H1 (cell line): ENCODE results near the gene RAB3C. TPM values are rescaled to one million over a fixed set of nuclear protein-coding genes. Genes with fewer than 3 reads are reported as not detected.

Experiments
- CTCF ChIA-PET: fragments of 300-600 bp; sonication (Branson Sonifier 250); formaldehyde crosslinking; loops from one replicate; lab custom pipeline; 2021; ENCODE audit not compliant: partially characterized antibody; lab: Charles Lee
- POLR2A ChIA-PET: fragments of 300-600 bp; sonication (Branson Sonifier 250); formaldehyde crosslinking; loops from one replicate; lab custom pipeline; 2021; ENCODE audit warnings: inconsistent platforms; ENCODE audit not compliant: partially characterized antibody; lab: Charles Lee
- DNase-seq, 2 experiments: peaks; one replicate each; pipeline versions ENCODE4 v3.0.0 to v3.0.0-alpha.2; 2010 to 2022; ENCODE audit warnings: low spot score in 2 of 2, low read depth in 1 of 2, mixed read lengths in 1 of 2
- FAIRE-seq: peaks from 2 replicates; lab custom pipeline; 2011; peaks lifted over from hg19 to GRCh38; lab: Jason Lieb, UNC
- H2AFZ ChIP-seq: 2 replicates; pipeline ENCODE4 v1.8.1; 2012; ENCODE audit warnings: low read length, inconsistent platforms
- H2AK5ac ChIP-seq: 2 replicates; pipeline ENCODE4 v1.6.1; 2013; ENCODE audit warnings: low read depth, low read length
- H2BK120ac ChIP-seq: replicated peaks from 2 replicates; pipeline ENCODE3; 2013; ENCODE audit warnings: low read depth, low read length, inconsistent platforms
- H2BK12ac ChIP-seq: 2 replicates; pipeline ENCODE4 v1.6.1; 2013; ENCODE audit warnings: low read depth, low read length
- H2BK15ac ChIP-seq: 2 replicates; pipeline ENCODE4 v1.6.1; 2013; ENCODE audit warnings: low read length
- H2BK20ac ChIP-seq: 2 replicates; pipeline ENCODE4 v1.6.1; 2013; ENCODE audit warnings: low read length
- H2BK5ac ChIP-seq: 2 replicates; pipeline ENCODE4 v1.6.1; 2013; ENCODE audit warnings: low read depth, low read length
- H3K14ac ChIP-seq: 2 replicates; pipeline ENCODE4 v1.6.1; 2013; ENCODE audit warnings: inconsistent platforms; ENCODE audit not compliant: insufficient read length
- H3K18ac ChIP-seq: 2 replicates; pipeline ENCODE4 v1.6.1; 2013; ENCODE audit warnings: low read length; ENCODE audit errors: extremely low read depth
- H3K23ac ChIP-seq: 2 replicates; pipeline ENCODE4 v1.6.1; 2013; ENCODE audit warnings: inconsistent platforms; ENCODE audit not compliant: insufficient read length
- H3K23me2 ChIP-seq: 2 replicates; pipeline ENCODE4 v1.6.1; 2013; ENCODE audit warnings: low read depth, low read length
- H3K27ac ChIP-seq: 2 replicates; pipeline ENCODE4 v1.6.1; 2011; ENCODE audit warnings: low read depth, low read length, inconsistent platforms
- H3K27me3 ChIP-seq, 4 experiments: replicated peaks in 1 of 4; 1 replicate in 1 of 4; 2 replicates in 3 of 4; pipeline versions ENCODE4 v1.6.1 to v1.8.1; 2011 to 2013; ENCODE audit warnings: low read length in 3 of 4, mild to moderate bottlenecking in 3 of 4, inconsistent platforms in 2 of 4, mixed read lengths in 2 of 4, moderate library complexity in 1 of 4; ENCODE audit not compliant: control insufficient read depth in 3 of 4, insufficient read depth in 3 of 4; ENCODE audit errors: extremely low read depth in 1 of 4
- H3K36me3 ChIP-seq, 4 experiments: 2 replicates each; pipeline versions ENCODE4 v1.6.1 to v1.8.1; 2011 to 2013; ENCODE audit warnings: mild to moderate bottlenecking in 4 of 4, low read length in 3 of 4, moderate library complexity in 2 of 4, control low read depth in 1 of 4, inconsistent platforms in 1 of 4; ENCODE audit not compliant: insufficient read depth in 4 of 4, control insufficient read depth in 2 of 4
- H3K4ac ChIP-seq: replicated peaks from 2 replicates; pipeline ENCODE3; 2013; ENCODE audit warnings: low read length, low read depth, mixed read lengths, inconsistent platforms; ENCODE audit not compliant: insufficient read length
- H3K4me1 ChIP-seq, 4 experiments: replicated peaks in 1 of 4; 1 replicate in 1 of 4; 2 replicates in 3 of 4; pipeline versions ENCODE4 v1.6.1 to v1.8.1; 2011 to 2013; ENCODE audit warnings: low read length in 3 of 4, inconsistent platforms in 2 of 4, mixed read lengths in 1 of 4; ENCODE audit not compliant: insufficient read depth in 4 of 4, control insufficient read depth in 3 of 4
- H3K4me2 ChIP-seq, 2 experiments: 2 replicates each; pipeline versions ENCODE4 v1.6.1 to v1.8.1; 2011 to 2013; ENCODE audit warnings: low read depth in 2 of 2, low read length in 2 of 2, control low read depth in 1 of 2, inconsistent platforms in 1 of 2, mild to moderate bottlenecking in 1 of 2; ENCODE audit not compliant: insufficient read depth in 1 of 2
- H3K4me3 ChIP-seq, 4 experiments: fragments of 200-600, 300-600 bp in 1 of 4; sonication (generic), shearing (Covaris generic), sonication (Bioruptor Twin) in 1 of 4; 2 replicates each; pipeline versions ENCODE4 v1.5.1 to v1.8.1; 2011 to 2016; ENCODE audit warnings: low read length in 4 of 4, low read depth in 3 of 4, control low read depth in 2 of 4, inconsistent platforms in 2 of 4, mild to moderate bottlenecking in 2 of 4, mixed read lengths in 1 of 4, moderate library complexity in 1 of 4; ENCODE audit not compliant: insufficient read depth in 2 of 4; ENCODE audit errors: extremely low read depth in 1 of 4
- H3K56ac ChIP-seq: replicated peaks from 2 replicates; pipeline ENCODE3; 2013; ENCODE audit warnings: low read depth, mild to moderate bottlenecking, mixed read lengths, low read length, inconsistent platforms; ENCODE audit not compliant: insufficient read length
- H3K79me1 ChIP-seq: 2 replicates; pipeline ENCODE4 v1.6.1; 2013; ENCODE audit warnings: low read depth, low read length, control low read depth
- H3K79me2 ChIP-seq, 2 experiments: 2 replicates each; pipeline versions ENCODE4 v1.6.1 to v1.8.1; 2012 to 2013; ENCODE audit warnings: low read length in 2 of 2, mild to moderate bottlenecking in 2 of 2, inconsistent platforms in 1 of 2; ENCODE audit not compliant: insufficient read depth in 2 of 2, control insufficient read depth in 1 of 2
- H3K9ac ChIP-seq, 4 experiments: replicated peaks in 1 of 4; 1 replicate in 1 of 4; 2 replicates in 3 of 4; pipeline versions ENCODE4 v1.6.1 to v1.8.1; 2011 to 2013; ENCODE audit warnings: low read depth in 3 of 4, low read length in 3 of 4, control low read depth in 2 of 4, mild to moderate bottlenecking in 2 of 4, moderate library complexity in 2 of 4, inconsistent platforms in 1 of 4; ENCODE audit errors: extremely low read depth in 1 of 4
- H3K9me3 ChIP-seq, 2 experiments: 2 replicates each; pipeline versions ENCODE4 v1.6.1 to v1.8.1; 2012 to 2013; ENCODE audit warnings: mild to moderate bottlenecking in 2 of 2, moderate library complexity in 2 of 2, control low read depth in 1 of 2, inconsistent platforms in 1 of 2, low read depth in 1 of 2, low read length in 1 of 2, mixed read lengths in 1 of 2; ENCODE audit not compliant: insufficient read depth in 2 of 2
- H4K20me1 ChIP-seq, 2 experiments: replicated peaks in 1 of 2; 2 replicates each; pipeline versions ENCODE3 to v1.8.1; 2011 to 2013; ENCODE audit warnings: inconsistent platforms in 2 of 2, low read length in 2 of 2, mild to moderate bottlenecking in 1 of 2; ENCODE audit not compliant: insufficient read depth in 2 of 2, control insufficient read depth in 1 of 2
- H4K5ac ChIP-seq: 2 replicates; pipeline ENCODE4 v1.6.1; 2013; ENCODE audit warnings: low read length, low read depth, mixed read lengths, inconsistent platforms; ENCODE audit not compliant: insufficient read length
- H4K8ac ChIP-seq: 2 replicates; pipeline ENCODE4 v1.8.0; 2013; ENCODE audit warnings: mild to moderate bottlenecking, moderate library complexity, low read length, inconsistent platforms; ENCODE audit not compliant: insufficient read depth; ENCODE audit errors: extremely low read depth
- H4K91ac ChIP-seq: replicated peaks from 2 replicates; pipeline ENCODE3; 2013; ENCODE audit warnings: low read length, mixed read lengths, inconsistent platforms; ENCODE audit not compliant: insufficient read length
- BACH1 ChIP-seq: IDR thresholded peaks from 2 replicates; pipeline ENCODE4 v1.6.1; 2012; ENCODE audit warnings: low read length, improper control_type of control experiment
- CEBPB ChIP-seq: IDR thresholded peaks from 2 replicates; pipeline ENCODE4 v1.6.1; 2012; ENCODE audit warnings: low read depth, low read length
- CREB1 ChIP-seq: IDR thresholded peaks from 2 replicates; pipeline ENCODE4 v1.6.1; 2012; ENCODE audit warnings: inconsistent platforms
- GTF2F1 ChIP-seq: IDR thresholded peaks from 2 replicates; pipeline ENCODE4 v1.6.1; 2012; ENCODE audit warnings: low read depth, low read length, improper control_type of control experiment, borderline replicate concordance
- HDAC2 ChIP-seq, 2 experiments: fragments of 300-600 bp in 1 of 2; sonication (generic) in 1 of 2; IDR thresholded peaks; 2 replicates each; pipeline ENCODE4 v1.6.1; 2011 to 2012; ENCODE audit warnings: low read depth in 2 of 2, low read length in 2 of 2, mild to moderate bottlenecking in 2 of 2, moderate library complexity in 2 of 2, borderline replicate concordance in 1 of 2, inconsistent platforms in 1 of 2
- JUND ChIP-seq: IDR thresholded peaks from 2 replicates; pipeline ENCODE4 v1.6.1; 2011; ENCODE audit warnings: mild to moderate bottlenecking, improper control_type of control experiment, low read length
- POLR2AphosphoS5 ChIP-seq: IDR thresholded peaks from 2 replicates; pipeline ENCODE4 v1.6.1; 2011; ENCODE audit warnings: low read depth, low read length
- POU5F1 ChIP-seq: IDR thresholded peaks from 2 replicates; pipeline ENCODE4 v1.6.1; 2011; ENCODE audit warnings: low read depth, mild to moderate bottlenecking, low read length, moderate library complexity
- SIN3A ChIP-seq, 2 experiments: IDR thresholded peaks in 1 of 2; conservative IDR thresholded peaks in 1 of 2; 2 replicates each; pipeline ENCODE4 v1.6.1; 2011 to 2012; ENCODE audit warnings: low read length in 2 of 2, improper control_type of control experiment in 1 of 2, low read depth in 1 of 2, mild to moderate bottlenecking in 1 of 2
- SP1 ChIP-seq: IDR thresholded peaks from 2 replicates; pipeline ENCODE4 v1.6.1; 2011; ENCODE audit warnings: low read depth, low read length
- SP2 ChIP-seq: IDR thresholded peaks from 2 replicates; pipeline ENCODE4 v1.6.1; 2012; ENCODE audit warnings: mild to moderate bottlenecking, low read length, inconsistent platforms
- SUZ12 ChIP-seq: fragments of 200-600 bp; sonication (generic); IDR thresholded peaks from 2 replicates; pipeline ENCODE4 v1.6.1; 2012; ENCODE audit warnings: mild to moderate bottlenecking, inconsistent platforms, low read length, moderate library complexity, mixed read lengths
- TAF1 ChIP-seq: IDR thresholded peaks from 2 replicates; pipeline ENCODE4 v1.6.1; 2011; ENCODE audit warnings: mild to moderate bottlenecking, low read depth, low read length
- TBP ChIP-seq: IDR thresholded peaks from 2 replicates; pipeline ENCODE4 v1.6.1; 2011; ENCODE audit warnings: low read depth, low read length, improper control_type of control experiment
- YY1 ChIP-seq: IDR thresholded peaks from 2 replicates; pipeline ENCODE4 v1.6.1; 2011; ENCODE audit warnings: low read depth, mild to moderate bottlenecking, low read length
- ZNF274 ChIP-seq: IDR thresholded peaks from 2 replicates; pipeline ENCODE4 v1.7.0; 2012; ENCODE audit warnings: low read length, borderline replicate concordance; ENCODE audit errors: extremely low read depth
- WGBS, 2 experiments: shearing (Covaris generic) in 1 of 2; methylation state at CpG; one replicate each; pipeline versions ENCODE4 v1.1.6 to v1.1.7; 2013 to 2015; ENCODE audit warnings: low lambda C conversion rate in 2 of 2, mixed read lengths in 2 of 2, inconsistent platforms in 1 of 2, low coverage in 1 of 2, missing lambda C conversion rate in 1 of 2; ENCODE audit not compliant: insufficient replicate concordance in 2 of 2, insufficient coverage in 1 of 2, insufficient read length in 1 of 2; ENCODE audit errors: extremely low coverage in 1 of 2, missing lambda C conversion rate in 1 of 2; 5-methylcytosine and 5-hydroxymethylcytosine counted together
- polyA plus RNA-seq, 7 experiments: library from polyadenylated mRNA; depleted of rRNA in 3 of 7; stranded (reverse) in 5 of 7; unstranded in 2 of 7; fragments of >200 nt in 5 of 7; fragments of 200-250 nt in 2 of 7; gene quantifications; 1 replicate in 5 of 7; 2 replicates in 1 of 7; 4 replicates in 1 of 7; pipeline versions ENCODE4 v1.2.1 to v1.2.3, GENCODE V29; 2011 to 2013; ENCODE audit warnings: missing spikeins in 2 of 7, mixed read lengths in 2 of 7
- total RNA-seq: library from RNA; stranded (reverse); fragmentation: NEBNext Ultra II Directional; extraction: Animal tissue kit (Norgen Biotek cat#: 25700); gene quantifications from 2 replicates; pipeline ENCODE4 v1.2.1, GENCODE V29; 2021

RAB3C gene
- total and polyA plus RNA-seq, 2 of the 8 experiments (the other 6 are each of a cell fraction or from before 2014, with no cell fraction given), result 14.7 to 18.3 TPM

- Histone ChIP-seq H3K23ac (no peak overlapping the region), H2AFZ (no peak overlapping the region), H4K8ac (no peak overlapping the region), H4K5ac (no peak overlapping the region), H3K4me1 (no peaks in the 10 kb centered on the region), H3K79me1 (no peaks in the 10 kb centered on the region), H3K27ac (no peak overlapping the region), H3K9me3 (no peaks in the 10 kb centered on the region), H2AK5ac (no peak overlapping the region), H3K18ac (no peak overlapping the region), H3K9ac (no peak overlapping the region), H2BK120ac (no peak overlapping the region), H2BK5ac (no peak overlapping the region), H2BK12ac (no peak overlapping the region), H3K14ac (no peak overlapping the region), H3K36me3 (no peaks in the 10 kb centered on the region), H3K4ac (no peak overlapping the region), H4K20me1 (no peaks in the 10 kb centered on the region), H4K91ac (no peak overlapping the region), H2BK15ac (no peak overlapping the region), H3K4me3 (no peak overlapping the region), H3K4me2 (no peak overlapping the region), H2BK20ac (no peak overlapping the region), H3K79me2 (no peaks in the 10 kb centered on the region), H3K23me2 (peaks cover 1% of the 10 kb centered on the region; the same call in 1 of the 2 replicates), H3K56ac (no peak overlapping the region), H3K27me3 (no peaks in the 10 kb centered on the region)
- CTCF ChIA-PET, result no interaction called here
- WGBS, 2 experiments, result 86% methylated on average over 2 of the region's 2 CpGs; no CpG with 5 or more reads in 1 of the 2 experiments
- no peak for FAIRE-seq
- POLR2A ChIA-PET, result no interaction called here
- no peak for DNase-seq
- no peak for TF ChIP-seq ZNF274
- TF ChIP-seq POU5F1, result no peak
- no peak for TF ChIP-seq JUND
- TF ChIP-seq YY1, result no peak
- no peak for TF ChIP-seq CREB1
- TF ChIP-seq SP2, result no peak
- TF ChIP-seq CEBPB, result no peak
- TF ChIP-seq GTF2F1, result no peak
- no peak for TF ChIP-seq SP1
- TF ChIP-seq TBP, result no peak
- TF ChIP-seq TAF1, result no peak
- no peak for TF ChIP-seq BACH1
- TF ChIP-seq SUZ12, result no peak
- TF ChIP-seq POLR2AphosphoS5, result no peak
- TF ChIP-seq HDAC2 (IDR thresholded peaks at IDR 0.05; ENCODE audit: borderline replicate concordance in 1 of 2, low read depth in 2 of 2, low read length in 2 of 2), result no peak
- TF ChIP-seq SIN3A (conservative IDR thresholded peaks at IDR 0.05 in 1 of 2, IDR thresholded peaks at IDR 0.05 in 1 of 2; ENCODE audit: low read depth in 1 of 2, low read length in 2 of 2), result no peak
These were observed 91.2 kb downstream of the RAB3C start for GRCh38 chr5:58674070-58674469.
